Stimulated activated CD8-positive, alpha-beta memory T cell treated with anti-CD3 and anti-CD28 coated beads, Interleukin-15, amount 100 ng/mL, for 24 hours (primary cell): ENCODE measurements around the gene PID1.

ENCODE experiments used
- DNase-seq: peaks from one replicate; pipeline ENCODE4 v3.0.0-alpha.2; 2020; ENCODE audit warnings: low read depth

PID1 gene

GRCh38 chr2:229261076-229261475 lies 10.0 kb downstream of the PID1 start:
- no peak for DNase-seq

DNA sequence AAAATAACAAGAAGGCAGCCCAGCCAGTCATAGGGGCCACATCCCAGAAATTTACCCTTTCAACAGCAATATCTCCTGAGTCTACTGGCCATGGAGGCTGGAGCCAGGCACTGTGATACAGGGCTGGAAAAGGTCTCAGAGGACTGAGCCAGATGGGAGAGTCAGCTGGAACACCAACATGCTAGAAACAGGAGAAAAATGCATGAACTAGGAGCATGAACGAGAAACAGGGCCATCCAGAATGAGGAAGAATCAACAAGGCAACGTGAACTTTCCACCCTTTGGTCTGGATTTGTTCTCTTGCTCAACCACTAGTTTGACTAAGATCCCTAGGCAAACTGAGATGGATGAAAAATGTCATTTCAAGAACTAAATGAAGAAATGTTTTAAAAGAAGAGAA lies 13.1 kb downstream of the PID1 start:
- no peak for DNase-seq

DNA sequence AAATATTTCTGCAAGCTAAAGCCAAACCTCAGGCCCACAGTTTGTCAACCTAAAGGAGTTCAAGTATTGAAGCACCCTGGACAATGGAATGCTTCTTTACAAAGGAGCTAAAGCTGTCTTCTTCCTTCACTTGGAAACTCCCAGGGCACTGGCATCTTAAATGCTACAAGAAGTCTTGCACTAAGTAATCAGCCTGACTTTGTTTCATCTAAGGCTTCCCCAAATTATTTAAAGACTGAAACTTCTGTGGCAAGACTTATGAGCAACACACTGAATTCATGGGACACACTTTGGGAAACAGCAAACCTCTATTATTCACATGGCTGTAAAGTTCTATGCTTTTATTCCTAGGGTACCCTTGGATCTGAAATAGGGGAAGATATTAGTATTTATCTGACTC lies 14.7 kb downstream of the PID1 start:
- DNase-seq, result no peak

GRCh38 chr2:229254206-229254605 lies 16.9 kb downstream of the PID1 start:
- DNase-seq, result no peak

GRCh38 chr2:229252996-229253395 lies 18.1 kb downstream of the PID1 start:
- no peak for DNase-seq

GRCh38 chr2:229252280-229252679 lies 18.8 kb downstream of the PID1 start:
- DNase-seq, result no peak

DNA sequence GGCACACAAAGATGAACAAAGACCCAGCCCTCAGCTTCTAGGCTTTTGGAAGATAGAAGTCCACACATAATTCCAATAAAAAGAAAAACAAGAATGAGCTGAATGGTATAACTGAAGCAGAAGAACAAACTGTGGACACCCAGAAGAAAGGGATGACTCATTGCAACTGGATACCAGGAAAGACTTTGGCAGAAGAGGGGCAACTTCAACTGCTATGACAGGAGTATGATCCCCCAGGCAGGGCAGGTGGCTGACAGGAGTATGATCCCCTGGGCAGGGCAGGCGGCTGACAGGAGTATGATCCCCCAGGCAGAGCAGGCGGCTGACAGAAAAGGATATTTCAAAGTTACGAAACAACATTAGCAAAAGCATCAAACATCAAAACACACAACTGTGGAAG lies 21.6 kb downstream of the PID1 start:
- DNase-seq, result no peak

DNA sequence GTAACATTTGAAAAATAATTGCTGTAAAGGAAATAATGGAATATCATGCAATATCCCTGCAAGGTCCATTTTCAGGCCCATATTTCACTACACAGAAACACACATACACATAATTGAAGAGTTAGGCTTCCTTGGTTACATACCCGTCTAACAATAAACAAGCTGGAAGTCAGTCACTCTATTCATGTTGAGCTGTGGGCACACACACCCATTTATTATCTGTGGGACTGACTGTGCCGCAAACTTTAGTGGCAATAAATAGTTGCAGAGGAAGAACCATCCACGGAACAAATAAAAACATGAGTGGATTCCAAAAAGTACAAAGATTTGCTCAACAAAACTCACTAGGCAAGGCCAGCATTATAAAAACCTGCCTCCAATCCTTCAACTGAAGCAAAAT lies 24.8 kb downstream of the PID1 start:
- no peak for DNase-seq

GRCh38 chr2:229244975-229245374 lies 26.1 kb downstream of the PID1 start:
- no peak for DNase-seq

- DNase-seq, result no peak
Observed at GRCh38 chr2:229243890-229244560, 27.1 kb downstream of the PID1 start.

DNA sequence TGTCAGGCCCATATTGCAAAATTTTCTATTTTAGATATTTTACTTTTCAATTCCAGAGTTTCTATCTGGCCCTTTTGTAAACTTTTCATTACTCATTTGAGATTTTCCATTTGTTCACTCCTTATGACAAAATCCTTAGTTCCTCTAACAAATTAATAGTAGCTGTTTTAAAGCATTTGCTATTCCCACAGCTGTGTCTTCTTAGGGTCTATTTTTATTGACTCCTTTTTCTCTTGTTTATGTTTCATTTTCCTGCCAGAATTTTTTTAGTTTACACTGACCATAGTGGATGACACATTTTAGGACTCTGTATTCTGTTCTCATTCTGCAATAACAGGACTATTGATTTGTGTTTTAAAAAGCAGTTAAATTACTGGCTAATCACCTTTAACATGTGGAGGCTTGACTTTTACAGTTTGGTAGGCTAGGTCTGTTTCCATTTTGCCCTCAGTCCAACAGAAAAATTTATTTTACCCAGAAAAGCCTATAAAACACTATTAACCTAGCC lies 30.0 kb downstream of the PID1 start:
- no peak for DNase-seq

DNA sequence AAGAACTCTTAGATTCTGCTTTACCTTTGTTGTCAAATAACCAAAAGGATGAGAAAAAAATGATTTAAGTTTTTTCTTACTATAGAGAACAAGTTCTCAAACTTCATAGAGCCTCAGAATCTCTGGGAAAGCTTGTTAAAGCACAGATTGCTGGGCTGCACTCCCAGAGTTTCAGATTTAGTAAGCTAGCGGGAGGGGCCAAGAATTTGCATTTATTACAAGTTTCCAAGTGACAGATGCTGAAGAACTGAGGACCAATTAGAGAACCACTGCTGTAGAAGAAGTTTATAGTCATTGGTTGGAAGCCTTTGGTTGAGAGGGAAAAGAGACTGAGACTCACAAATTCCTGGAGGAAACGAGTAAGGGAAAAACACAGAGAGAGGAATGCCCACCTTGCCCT lies 32.1 kb downstream of the PID1 start:
- DNase-seq, result no peak

DNA sequence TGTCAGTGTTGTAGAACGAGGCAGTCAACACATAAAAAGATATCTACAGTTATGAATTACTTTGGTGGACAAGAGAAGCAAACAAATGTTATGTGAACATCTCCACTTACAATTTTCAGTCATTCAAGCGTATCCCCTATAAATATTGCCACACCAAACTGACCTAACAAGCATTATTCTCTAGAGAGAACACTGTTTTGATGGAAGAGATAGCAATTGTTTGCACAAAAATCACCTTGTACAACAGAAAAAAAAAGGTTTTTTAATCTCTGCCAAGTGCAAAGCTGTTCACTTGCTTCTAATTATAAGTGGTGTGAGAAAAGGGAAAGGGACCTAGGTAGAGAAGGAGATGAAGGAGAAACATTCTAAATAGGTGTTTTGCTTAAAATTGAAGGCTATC lies 33.8 kb downstream of the PID1 start:
- DNase-seq, result no peak

GRCh38 chr2:229235131-229235914 lies 35.8 kb downstream of the PID1 start:
- DNase-seq, result no peak

DNA sequence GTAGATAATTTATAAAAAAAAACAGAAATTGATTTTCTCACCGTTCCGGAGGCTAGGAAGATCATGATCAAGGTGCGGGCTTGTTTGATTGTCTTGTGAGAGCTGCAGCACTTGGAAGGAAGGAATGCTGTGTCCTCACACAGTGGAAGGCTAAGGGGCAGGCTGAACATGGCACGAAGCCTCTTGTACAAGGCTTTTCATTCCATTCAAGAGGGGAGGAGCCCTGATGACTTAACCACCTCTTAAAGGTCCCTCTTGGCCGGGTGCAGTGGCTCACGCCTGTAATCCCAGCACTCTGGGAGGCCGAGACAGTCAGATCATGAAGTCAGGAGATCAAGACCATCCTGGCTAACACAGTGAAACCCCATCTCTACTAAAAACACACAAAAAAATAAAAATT lies 39.2 kb downstream of the PID1 start:
- DNase-seq, result no peak

- DNase-seq, result no peak
Observed at GRCh38 chr2:229231328-229231868, 39.7 kb downstream of the PID1 start.

GRCh38 chr2:229230911-229231310 lies 40.2 kb downstream of the PID1 start:
- no peak for DNase-seq

DNA sequence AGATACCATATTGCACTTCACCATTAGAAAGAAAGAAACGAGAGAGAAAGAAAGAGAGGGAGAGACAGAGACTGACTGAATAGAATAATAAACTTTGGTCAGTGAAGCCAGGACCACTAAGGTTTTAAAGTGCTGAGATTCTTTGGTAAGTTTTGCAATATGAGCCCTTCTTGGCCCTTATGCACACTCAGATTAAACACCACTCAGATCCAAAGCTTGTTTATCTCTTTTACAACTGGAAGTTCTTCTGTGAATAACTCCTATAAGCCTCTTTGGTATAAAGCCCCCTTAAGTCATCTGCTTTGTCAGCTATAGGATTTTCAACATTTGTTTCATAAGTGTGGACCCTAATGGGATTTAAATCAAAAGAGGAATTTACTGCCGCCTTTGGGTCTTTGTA lies 40.8 kb downstream of the PID1 start:
- DNase-seq, result no peak

- DNase-seq, result no peak
Observed at GRCh38 chr2:229226382-229226781, 44.7 kb downstream of the PID1 start.

DNA sequence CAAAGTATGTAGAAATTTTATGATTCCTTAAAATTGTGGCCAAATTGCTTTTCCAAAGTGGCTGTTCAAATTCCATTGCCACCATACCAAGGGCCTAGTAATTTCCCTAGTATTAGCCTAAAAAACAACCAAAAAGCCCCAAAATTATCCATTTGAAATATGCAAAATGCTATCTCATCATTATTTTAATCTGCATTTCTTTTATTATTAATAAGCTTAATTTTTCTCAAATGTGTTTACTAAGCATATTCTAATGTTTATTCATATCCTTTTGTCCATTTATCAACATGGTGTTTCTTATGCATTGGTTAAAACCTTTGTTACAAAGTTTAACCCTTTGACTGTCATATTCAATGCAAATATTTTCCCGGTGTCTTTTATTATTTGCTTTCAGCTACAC lies 48.0 kb downstream of the PID1 start:
- no peak for DNase-seq

- no peak for DNase-seq
Observed at GRCh38 chr2:229221641-229222040, 49.4 kb downstream of the PID1 start.

GRCh38 chr2:229220254-229220653 lies 50.8 kb downstream of the PID1 start:
- no peak for DNase-seq

DNA sequence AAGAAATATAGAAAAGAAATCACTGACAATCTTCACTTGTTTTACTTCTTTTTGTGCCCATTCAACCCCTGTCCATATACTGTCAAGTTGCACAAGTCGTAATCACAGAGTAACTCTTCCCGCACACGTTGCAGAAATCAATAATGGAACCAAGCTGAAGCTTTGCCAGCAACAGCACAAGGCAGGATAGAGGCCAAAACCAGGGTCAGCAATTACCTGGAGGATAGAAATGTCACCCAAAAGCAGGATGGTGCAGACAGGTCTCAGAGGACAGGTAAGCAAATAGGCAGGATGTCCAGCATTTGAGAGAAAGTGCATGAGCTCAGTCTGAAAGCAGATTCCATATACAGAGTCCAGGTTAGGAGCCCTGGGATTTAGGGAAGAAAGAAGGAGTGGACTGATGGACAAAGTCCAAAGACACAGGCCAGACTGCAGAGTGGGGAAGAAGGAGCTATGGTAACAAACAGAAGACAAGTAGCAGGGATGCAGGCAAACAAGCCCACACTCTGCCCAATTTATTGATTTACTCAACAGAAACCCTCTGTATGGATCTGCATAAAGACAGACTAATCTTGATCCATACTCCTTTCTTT lies 52.7 kb downstream of the PID1 start:
- no peak for DNase-seq
